Testis (tissue), 2 donors: ENCODE measurements around the gene CCDC120.

Experiments
- CTCF ChIP-seq, 3 experiments: fragments of 450-650 bp in 2 of 3; fragments of 200-600 bp in 1 of 3; sonication (generic) in 1 of 3; IDR thresholded peaks; one replicate each; pipeline ENCODE4 v1.5.1; 2016 to 2019; ENCODE audit warnings: antibody characterized with exemption in 3 of 3, mild to moderate bottlenecking in 2 of 3, moderate library complexity in 1 of 3
- POLR2A ChIP-seq: fragments of 450-650 bp; IDR thresholded peaks from one replicate; pipeline ENCODE4 v1.6.1; 2017; ENCODE audit warnings: antibody characterized with exemption, mild to moderate bottlenecking, moderate library complexity

GRCh38 chrX:49053223-49054072 is 5.4 kb upstream of the CCDC120 start:
- TF ChIP-seq CTCF (IDR thresholded peaks at IDR 0.05) (no peak), POLR2A (no peak)
